ENCODE data around the gene SYNE1. TPM values are rescaled to one million over a fixed set of nuclear protein-coding genes. Genes with fewer than 3 reads are reported as not detected.
"Not testable (repeated sequence)": the region's sequence is repeated elsewhere in the genome, so short reads cannot be mapped to it uniquely, and the experiment has no call there.

The SYNE1 gene
- total and polyA plus RNA-seq, 10 of the 15 experiments (the other 5 are each of a cell fraction or from before 2014, with no cell fraction given): 2.3 to 28.7 (median 14.1) TPM

- H4K20me1 ChIP-seq (ENCODE audit: control insufficient read depth, insufficient read depth); H3K4me1 ChIP-seq (ENCODE audit: control insufficient read depth, insufficient read depth, low read length); POLR2A ChIA-PET; ATAC-seq; H3K9me3 ChIP-seq (replicated peaks; ENCODE audit: control insufficient read depth, insufficient read depth, low read length); H3K27ac ChIP-seq (ENCODE audit: control insufficient read depth, insufficient read depth); H3K27me3 ChIP-seq (replicated peaks in 1 of 2; ENCODE audit: control insufficient read depth in 2 of 2, insufficient read depth in 2 of 2, low read length in 1 of 2); H3K4me2 ChIP-seq (ENCODE audit: control insufficient read depth, insufficient read depth); FAIRE-seq; in situ Hi-C loops (cut with MboI); intact Hi-C loops (cut with micrococcal nuclease; ENCODE audit: unreplicated experiment); DNase-seq (ENCODE audit: low read depth, low spot score); SMC1A ChIA-PET (ENCODE audit: uncharacterized antibody, unreplicated experiment); H3K4me3 ChIP-seq; RAD21 ChIA-PET (ENCODE audit: unreplicated experiment); H3K36me3 ChIP-seq (ENCODE audit: control insufficient read depth in 2 of 2, insufficient read depth in 2 of 2, low read length in 1 of 2); CTCF ChIA-PET; BruUV-seq (replicated peaks); H3K79me2 ChIP-seq (ENCODE audit: control insufficient read depth, insufficient read depth, low read length); H3K9ac ChIP-seq (ENCODE audit: control insufficient read depth, insufficient read depth, low read length); H2AFZ ChIP-seq (ENCODE audit: control insufficient read depth, low read depth, low read length): not testable (repeated sequence)
- WGBS (ENCODE audit: insufficient coverage, insufficient replicate concordance, low lambda C conversion rate, missing lambda C conversion rate): 29% methylated on average over 3 of the region's 3 CpGs
Observed at GRCh38 chr6:152076242-152076641, 560.9 kb downstream of the SYNE1 start.

GRCh38 chr6:152071843-152072242, 565.3 kb downstream of the SYNE1 start:
- no peaks in the 10 kb centered on the region for H3K79me2 ChIP-seq (ENCODE audit: control insufficient read depth, insufficient read depth, low read length)
- ChIA-PET CTCF (no interaction called here), POLR2A (no interaction called here), RAD21 (ENCODE audit: unreplicated experiment) (no interaction called here), SMC1A (ENCODE audit: uncharacterized antibody, unreplicated experiment) (no interaction called here)
- H3K4me2 ChIP-seq (ENCODE audit: control insufficient read depth, insufficient read depth): no peak overlapping the region
- H2AFZ ChIP-seq (ENCODE audit: control insufficient read depth, low read depth, low read length): no peak overlapping the region
- no peaks in the 10 kb centered on the region for H3K4me1 ChIP-seq (ENCODE audit: control insufficient read depth, insufficient read depth, low read length)
- no peak for TF ChIP-seq PAX5 (IDR thresholded peaks at IDR 0.05; ENCODE audit: borderline replicate concordance, low read depth, low read length)
- TF ChIP-seq POU2F2 (IDR thresholded peaks at IDR 0.05; ENCODE audit: borderline replicate concordance, low read depth, low read length): no peak
- TF ChIP-seq EP300 (IDR thresholded peaks at IDR 0.05; ENCODE audit: borderline replicate concordance in 1 of 2, control insufficient read depth in 1 of 2, low read depth in 2 of 2, low read length in 2 of 2): no peak
- no peak for TF ChIP-seq RFX5 (IDR thresholded peaks at IDR 0.05; ENCODE audit: low read depth, low read length)
- TF ChIP-seq MEF2A (IDR thresholded peaks at IDR 0.05; ENCODE audit: insufficient read depth, low read depth, low read length): no peak
- no peak for TF ChIP-seq NR2C2 (IDR thresholded peaks at IDR 0.05; ENCODE audit: borderline replicate concordance, control insufficient read depth, insufficient read length, low read depth)
- no peak for TF ChIP-seq NFYB (IDR thresholded peaks at IDR 0.05; ENCODE audit: insufficient read depth, low read depth, low read length)
- TF ChIP-seq FOXK2 (IDR thresholded peaks at IDR 0.05): no peak
- TF ChIP-seq SMAD1 (IDR thresholded peaks at IDR 0.05; ENCODE audit: low read depth, partially characterized antibody): no peak
- no peak for TF ChIP-seq STAT1 (conservative IDR thresholded peaks at IDR 0.05)
- TF ChIP-seq ZBTB33 (IDR thresholded peaks at IDR 0.05): no peak
- TF ChIP-seq TCF7 (IDR thresholded peaks at IDR 0.05; ENCODE audit: borderline replicate concordance): no peak
- TF ChIP-seq RBBP5 (conservative IDR thresholded peaks at IDR 0.05): no peak
- no peak for TF ChIP-seq HSF1 (IDR thresholded peaks at IDR 0.05; ENCODE audit: low read depth, low read length)
- 51% methylated on average over 3 of the region's 3 CpGs for WGBS (ENCODE audit: insufficient coverage, insufficient replicate concordance, low lambda C conversion rate, missing lambda C conversion rate)
- no peaks in the 10 kb centered on the region; the same call in 2 of the 3 replicates for H3K9me3 ChIP-seq (replicated peaks; ENCODE audit: control insufficient read depth, insufficient read depth, low read length)
- no peak overlapping the region for H3K4me3 ChIP-seq
- H3K9ac ChIP-seq (ENCODE audit: control insufficient read depth, insufficient read depth, low read length): no peak overlapping the region
- FAIRE-seq (no peak), ATAC-seq (no peak), DNase-seq (ENCODE audit: low read depth, low spot score) (no peak)
- H3K27me3 ChIP-seq (replicated peaks in 1 of 2; ENCODE audit: control insufficient read depth in 2 of 2, insufficient read depth in 2 of 2, low read length in 1 of 2): no peaks in the 10 kb centered on the region; a peak in 1 of 4 replicates
- in situ Hi-C loops (cut with MboI) (no loop called here), intact Hi-C loops (cut with micrococcal nuclease; ENCODE audit: unreplicated experiment) (no loop called here)
- no peak overlapping the region for H3K27ac ChIP-seq (ENCODE audit: control insufficient read depth, insufficient read depth)
- BruUV-seq (replicated peaks): no TSS peak
- no peaks in the 10 kb centered on the region for H4K20me1 ChIP-seq (ENCODE audit: control insufficient read depth, insufficient read depth)
- H3K36me3 ChIP-seq (ENCODE audit: control insufficient read depth in 2 of 2, insufficient read depth in 2 of 2, low read length in 1 of 2): no peaks in the 10 kb centered on the region
